NCI-H146 treated with DMSO at 0.1 percent for 48 hours (cell line): Measurements from ENCODE around the gene LMX1B.

Source experiments
- DNase-seq: peaks from one replicate; lab custom pipeline; 2025; ENCODE audit not compliant: unreplicated experiment; lab: John Stamatoyannopoulos, UW

The LMX1B gene

DNA sequence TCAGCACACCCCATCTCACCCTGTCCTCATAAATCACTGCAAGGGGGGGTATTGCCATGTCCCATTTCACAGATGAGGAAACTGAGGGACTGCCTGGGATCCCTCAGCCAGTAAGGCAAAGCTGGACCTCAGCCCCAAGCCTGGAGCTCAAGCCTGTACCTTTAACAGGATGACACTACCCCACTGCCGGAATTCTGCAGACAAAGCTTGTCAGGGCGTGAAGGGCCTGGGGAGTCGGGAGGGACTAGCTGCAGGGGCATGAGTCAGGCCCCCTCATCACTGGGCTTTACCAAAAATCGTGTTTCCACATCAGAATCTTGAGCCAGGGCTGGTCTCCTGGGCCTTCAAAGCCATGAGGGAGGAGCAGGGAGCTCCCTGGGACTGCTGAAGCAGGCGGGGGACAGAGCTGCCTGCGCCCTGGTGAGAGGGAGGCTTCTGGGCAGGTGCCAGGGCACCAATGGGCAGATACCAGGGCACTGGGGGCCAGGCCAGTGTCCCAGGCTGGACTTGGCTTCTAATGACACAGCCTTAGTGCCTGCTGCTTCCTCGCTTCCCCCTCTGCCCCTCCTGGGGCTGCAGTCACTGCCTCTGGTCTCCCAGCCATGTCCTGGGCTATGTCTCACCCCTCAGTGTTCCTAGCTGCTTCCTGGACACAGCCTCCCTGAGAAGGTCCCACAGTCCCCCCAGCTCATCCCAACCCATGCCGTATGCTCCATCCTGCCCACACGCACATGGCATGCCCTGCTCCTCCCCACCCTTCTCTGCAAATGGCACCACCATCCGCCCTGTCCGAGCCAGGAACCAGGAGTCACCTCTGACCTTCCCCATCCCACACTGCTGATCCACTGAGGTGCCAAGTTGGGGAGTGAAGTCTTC lies 80.7 kb downstream of the LMX1B start:
- DNase-seq, result no peak

- no peak for DNase-seq
Measured at GRCh38 chr9:126695186-126695585, 81.5 kb downstream of the LMX1B start.

DNA sequence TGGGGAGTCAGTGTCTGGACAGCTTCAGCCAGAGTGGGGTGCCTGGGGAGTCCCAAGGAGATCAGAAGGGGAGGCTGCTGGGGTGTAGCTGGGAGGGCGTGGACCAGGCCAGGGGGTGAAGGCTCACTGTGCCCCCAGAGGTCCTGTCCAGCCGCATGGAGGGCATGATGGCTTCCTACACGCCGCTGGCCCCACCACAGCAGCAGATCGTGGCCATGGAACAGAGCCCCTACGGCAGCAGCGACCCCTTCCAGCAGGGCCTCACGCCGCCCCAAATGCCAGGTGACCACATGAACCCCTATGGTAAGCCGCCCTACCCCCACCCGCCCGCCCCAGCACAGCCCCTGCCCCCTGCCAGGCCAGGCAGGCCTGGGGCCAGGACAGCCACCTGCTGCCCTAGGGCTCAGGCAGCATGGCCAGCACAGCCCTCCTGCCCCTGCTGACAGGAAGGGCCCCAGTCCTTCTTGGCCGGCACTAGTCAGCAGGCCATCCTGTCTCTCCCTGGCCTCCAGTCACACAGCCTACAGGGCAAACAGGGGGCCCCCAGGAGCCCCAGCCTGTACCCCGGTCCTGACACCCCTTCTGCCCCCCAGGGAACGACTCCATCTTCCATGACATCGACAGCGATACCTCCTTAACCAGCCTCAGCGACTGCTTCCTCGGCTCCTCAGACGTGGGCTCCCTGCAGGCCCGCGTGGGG lies 82.1 kb downstream of the LMX1B start:
- DNase-seq, result no peak

DNA sequence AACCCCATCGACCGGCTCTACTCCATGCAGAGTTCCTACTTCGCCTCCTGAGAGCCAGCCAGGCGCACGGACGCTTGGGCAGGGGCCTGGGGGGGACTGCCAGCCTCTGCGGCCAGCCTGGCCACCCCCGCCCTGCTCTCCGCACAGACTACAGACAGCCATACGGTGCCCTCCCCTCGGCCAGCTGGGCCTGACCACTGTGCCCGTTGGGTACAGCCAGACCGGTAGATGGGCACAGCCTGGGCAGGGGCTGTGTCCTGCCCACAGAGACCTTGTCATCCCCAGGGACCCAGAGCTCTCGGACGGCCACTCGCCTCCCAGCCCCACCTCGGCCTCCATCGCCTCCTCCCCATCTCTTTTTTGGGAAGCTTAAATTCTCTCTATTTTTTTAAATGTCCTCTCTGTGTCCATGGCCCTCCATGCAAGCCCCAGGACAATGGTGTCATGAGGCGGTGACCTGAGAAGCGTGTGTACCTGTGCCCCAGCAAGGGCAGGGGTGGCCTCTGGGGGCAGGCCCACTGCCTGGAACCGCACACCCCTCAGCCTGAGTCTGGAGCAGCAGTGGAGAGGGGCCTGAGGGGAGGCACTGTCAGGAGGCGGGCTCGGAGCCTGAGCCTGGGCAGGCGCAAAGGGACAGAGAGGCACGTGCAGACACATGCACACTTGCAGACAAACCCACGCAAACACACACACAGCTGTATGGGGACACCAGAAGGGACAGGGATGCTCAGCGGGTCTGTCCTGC lies 82.8 kb downstream of the LMX1B start:
- no peak for DNase-seq

GRCh38 chr9:126697330-126697729 lies 83.6 kb downstream of the LMX1B start:
- no peak for DNase-seq

DNA sequence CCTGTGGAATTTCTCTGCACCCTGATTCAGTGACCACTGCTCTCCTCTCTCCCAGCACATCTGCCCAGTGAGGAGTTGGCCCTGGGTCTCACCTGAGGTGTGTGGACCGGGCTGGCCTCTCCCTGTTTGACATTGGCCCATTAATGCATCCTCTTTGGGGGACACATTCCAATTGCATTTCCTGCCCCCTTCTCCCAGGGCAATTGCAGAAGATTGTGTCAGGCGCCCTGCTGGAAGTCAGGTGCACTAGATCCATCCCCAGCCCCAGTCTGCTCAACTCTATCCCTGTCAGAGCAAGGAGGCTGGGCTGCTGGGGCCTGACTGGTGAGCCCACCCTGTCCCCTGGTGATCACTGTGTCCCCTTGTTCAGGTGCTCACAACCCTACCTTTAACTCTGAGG lies 84.5 kb downstream of the LMX1B start:
- DNase-seq, result no peak

- no peak for DNase-seq
Measured at GRCh38 chr9:126698756-126699155, 85.0 kb downstream of the LMX1B start.

- no peak for DNase-seq
Measured at GRCh38 chr9:126699401-126699881, 85.7 kb downstream of the LMX1B start.

- no peak for DNase-seq
Measured at GRCh38 chr9:126700296-126700695, 86.6 kb downstream of the LMX1B start.

DNA sequence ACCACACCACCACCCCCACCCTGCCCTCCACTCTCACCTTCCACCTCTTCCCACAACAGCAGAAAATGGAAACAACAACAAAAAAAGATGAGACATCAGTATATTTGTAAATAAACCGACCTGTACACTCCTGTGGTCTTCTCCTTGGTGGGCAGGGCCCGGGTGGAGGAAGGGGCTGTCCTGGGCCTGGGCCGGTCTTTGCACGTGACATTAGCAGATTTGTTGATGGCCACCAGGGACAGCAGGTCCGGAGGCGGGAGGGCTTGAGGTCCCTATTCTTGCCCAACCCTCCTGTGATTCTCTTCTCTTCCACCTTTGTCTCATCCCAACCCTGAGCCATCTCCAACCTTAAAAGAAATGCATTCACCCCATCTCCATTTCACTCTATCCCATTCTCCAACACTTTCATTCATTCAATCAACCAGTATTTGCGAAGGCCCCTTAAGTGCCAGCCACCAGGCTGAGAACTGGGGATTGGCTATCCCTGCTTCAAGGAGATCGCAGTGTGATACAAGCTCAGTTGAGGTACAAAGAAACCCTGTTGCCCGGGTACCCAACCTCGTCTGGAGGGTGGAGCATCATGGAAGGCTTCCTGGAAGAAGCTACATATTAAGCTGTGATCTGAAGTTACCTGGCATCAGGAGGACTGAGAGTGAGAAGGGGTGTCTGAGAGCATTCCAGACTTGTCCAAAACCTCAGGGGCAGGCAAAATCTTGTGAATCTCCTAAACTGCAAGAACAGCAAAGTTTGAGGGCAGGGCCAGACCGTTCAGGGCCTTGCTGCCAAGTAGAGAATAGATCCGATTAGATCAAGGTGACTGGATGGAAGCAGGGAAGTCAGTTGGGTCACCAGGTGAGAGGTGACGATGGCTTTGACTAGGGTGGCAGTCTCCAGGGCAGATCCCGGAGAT lies 87.4 kb downstream of the LMX1B start:
- DNase-seq, result no peak

GRCh38 chr9:126701813-126702140 lies 88.0 kb downstream of the LMX1B start:
- DNase-seq, result no peak

DNA sequence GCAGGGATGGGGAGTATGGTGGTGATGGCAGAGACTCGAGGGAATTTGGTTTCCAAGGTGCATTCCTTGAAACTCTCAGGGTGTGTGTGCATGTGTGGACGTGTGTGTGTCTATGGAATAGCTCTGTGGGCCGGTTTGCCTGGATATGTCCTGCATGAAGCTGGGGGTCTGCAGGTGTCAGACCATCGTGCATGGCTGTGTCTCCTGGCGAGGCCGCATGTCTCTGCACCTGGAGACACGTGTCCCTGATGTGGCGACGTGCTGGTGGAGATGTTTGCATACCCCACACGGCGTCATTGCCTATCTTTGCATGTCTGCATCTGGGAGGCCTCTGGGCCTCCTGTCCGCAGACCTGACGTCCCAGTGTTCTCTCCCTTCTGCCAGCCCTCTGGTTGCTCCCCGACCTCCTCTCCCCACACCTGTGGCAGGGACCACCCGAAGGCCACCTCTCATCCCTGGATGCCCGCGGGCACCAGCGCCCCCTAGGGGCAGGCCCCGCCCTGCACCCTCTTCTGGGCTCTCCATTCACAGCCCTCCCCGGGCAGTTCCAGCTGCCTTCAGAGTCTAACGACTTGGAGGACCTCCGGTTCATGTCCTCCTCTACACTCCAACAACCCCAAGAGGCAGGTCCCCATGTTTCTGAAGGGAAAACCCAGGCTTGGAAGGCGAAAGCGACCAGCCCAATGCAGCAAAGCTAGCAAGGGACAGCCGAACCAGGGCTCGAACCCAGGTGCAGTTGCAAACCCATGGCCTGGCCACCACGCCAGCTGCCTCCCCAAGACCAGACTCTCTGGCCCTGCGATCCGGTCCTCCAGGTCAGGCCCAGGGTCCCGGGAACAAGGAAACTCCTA lies 88.6 kb downstream of the LMX1B start:
- no peak for DNase-seq

DNA sequence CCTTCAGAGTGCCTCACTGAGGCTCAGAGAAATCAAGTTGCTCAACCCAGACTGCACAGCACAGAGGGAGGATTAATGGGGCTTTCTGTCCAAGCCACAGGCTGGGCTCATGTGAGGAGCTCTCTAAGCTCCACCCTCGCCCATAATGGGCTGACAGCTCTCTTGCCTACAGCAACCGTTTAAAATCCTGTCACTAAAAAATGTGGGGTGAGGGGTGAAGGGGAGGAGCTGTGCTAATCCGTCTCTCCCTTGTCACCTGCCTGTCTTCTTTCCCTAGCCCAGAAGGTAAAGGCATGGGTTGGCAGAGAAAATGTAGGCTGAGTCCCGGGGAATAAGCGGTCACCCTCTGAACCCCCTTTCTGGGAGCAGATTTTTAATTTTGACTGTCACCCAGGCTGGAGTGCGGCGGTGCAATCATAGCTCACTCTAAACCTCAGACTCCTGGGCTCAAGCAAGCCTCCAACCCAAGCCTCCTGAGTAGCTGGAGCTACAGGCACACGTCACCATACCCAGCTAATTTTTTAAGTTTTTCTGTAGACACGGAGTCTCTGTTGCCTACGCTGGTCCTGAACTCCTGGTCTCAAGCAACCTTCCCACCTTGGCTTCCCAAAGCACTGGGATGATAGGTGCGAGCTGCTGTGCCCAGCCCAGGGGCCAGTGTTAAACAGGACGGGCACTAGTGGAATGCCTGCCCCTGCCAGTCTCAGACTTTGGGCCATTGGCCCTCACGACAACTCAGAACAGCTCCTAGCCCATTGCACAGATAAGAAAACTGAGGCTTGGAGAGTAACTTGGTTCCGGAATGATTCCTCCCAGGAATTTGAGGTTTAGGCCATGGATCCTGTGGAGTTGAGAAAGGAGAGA lies 89.5 kb downstream of the LMX1B start:
- no peak for DNase-seq

GRCh38 chr9:126703866-126704156 lies 90.1 kb downstream of the LMX1B start:
- DNase-seq, result no peak

GRCh38 chr9:126704157-126704891 lies 90.6 kb downstream of the LMX1B start:
- DNase-seq, result no peak

DNA sequence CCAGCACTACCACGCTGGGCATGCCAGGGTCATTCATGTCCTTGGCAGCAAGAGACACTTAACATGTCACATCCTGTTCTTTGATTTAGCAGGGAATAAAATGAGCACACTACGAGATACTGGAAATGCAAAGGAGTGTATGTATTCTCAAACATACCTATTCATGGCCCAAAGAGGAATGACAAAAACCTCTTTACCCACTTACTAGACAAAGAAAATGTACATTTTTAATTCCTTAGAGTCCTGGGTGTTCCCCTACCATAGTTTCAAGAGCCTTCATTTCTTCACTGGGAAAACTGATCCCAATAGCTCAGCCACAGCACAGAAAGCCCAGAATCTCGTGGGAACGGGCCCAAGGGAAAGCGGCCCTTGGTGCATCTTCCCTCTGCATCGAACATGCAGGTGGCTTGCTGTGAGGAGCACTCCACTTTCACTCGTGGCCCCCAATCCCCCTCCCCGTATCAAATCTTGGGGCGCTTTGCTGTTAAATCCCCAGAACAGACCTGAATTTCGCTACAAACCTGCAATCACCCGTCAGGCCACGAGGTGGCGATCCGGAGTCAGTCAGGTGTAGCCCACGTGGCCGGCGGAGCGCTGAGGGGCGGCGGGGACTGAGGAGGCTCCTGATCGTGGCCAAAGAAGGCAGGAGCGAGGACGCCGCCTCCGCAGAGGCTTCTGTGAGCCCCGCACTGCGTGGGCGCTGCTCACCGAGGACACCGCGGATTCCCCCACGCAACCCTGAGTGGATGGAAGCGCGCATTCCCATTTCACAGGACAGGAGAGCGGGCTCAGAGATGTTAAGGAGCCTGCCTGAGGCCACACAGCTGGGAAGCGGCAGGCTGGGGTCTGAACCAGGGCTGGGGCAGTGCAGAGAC lies 91.4 kb downstream of the LMX1B start:
- no peak for DNase-seq
